ENCODE results near the gene MYNN.

Gene MYNN

DNA sequence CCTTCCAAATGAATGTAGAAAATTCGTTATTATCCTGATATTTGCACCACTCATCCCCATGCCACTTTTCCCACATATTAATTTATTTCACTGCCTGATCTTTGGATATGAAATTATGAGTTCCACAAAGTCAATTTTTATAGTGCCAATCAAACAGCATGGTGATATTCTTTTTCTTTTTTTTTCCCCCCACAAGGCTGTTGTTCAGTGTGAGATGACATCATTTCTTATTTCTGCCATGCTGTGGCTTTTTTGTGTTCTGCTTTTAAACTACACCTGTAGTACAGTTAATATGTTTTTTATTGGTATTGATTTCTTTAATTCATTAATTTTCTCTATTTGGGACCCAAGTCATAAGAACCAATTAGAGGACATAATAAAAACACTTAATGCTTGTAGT, 14.6 kb downstream of the MYNN start:
- Histone ChIP-seq H3K27me3 (replicated peaks) (no peaks in the 10 kb centered on the region), H3K27ac (no peak overlapping the region), H3K36me3 (replicated peaks) (peaks cover 35% of the 10 kb centered on the region), H3K4me3 (ENCODE audit: low read depth, low read length) (no peak overlapping the region)
- in situ Hi-C loops (cut with HindIII; ENCODE audit: low pct_ligation_motif_present, low sequenced_read_pairs), result no loop called here
- TF ChIP-seq CTCF (IDR thresholded peaks at IDR 0.05; ENCODE audit: low read depth, low read length, missing control alignments), result no peak
- no peak for DNase-seq

DNA sequence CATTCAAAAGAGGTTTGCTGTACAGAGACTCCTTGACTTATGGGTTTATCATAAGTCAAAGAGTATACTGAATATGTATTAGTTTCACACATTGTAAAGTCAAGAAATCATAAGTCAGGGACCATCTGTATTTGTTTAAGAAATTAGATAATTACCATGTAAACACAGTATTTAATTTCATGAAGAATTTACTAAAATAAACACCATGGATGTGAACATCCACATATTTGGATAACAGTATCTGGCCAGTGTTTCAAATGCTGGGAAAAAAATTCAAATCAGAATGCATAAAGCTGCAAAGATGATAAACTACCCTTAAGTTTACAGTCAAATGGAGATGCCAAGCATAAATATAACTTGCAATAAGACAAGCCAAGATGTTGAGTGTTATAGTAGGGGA, 17.0 kb downstream of the MYNN start:
- no peak for DNase-seq
- no peak for TF ChIP-seq CTCF (IDR thresholded peaks at IDR 0.05; ENCODE audit: low read depth, low read length, missing control alignments)
- Histone ChIP-seq H3K36me3 (replicated peaks) (peaks cover 27% of the 10 kb centered on the region), H3K27ac (no peak overlapping the region), H3K27me3 (replicated peaks) (no peaks in the 10 kb centered on the region), H3K4me3 (ENCODE audit: low read depth, low read length) (no peak overlapping the region)
- in situ Hi-C loops (cut with HindIII; ENCODE audit: low pct_ligation_motif_present, low sequenced_read_pairs), result no loop called here

DNA sequence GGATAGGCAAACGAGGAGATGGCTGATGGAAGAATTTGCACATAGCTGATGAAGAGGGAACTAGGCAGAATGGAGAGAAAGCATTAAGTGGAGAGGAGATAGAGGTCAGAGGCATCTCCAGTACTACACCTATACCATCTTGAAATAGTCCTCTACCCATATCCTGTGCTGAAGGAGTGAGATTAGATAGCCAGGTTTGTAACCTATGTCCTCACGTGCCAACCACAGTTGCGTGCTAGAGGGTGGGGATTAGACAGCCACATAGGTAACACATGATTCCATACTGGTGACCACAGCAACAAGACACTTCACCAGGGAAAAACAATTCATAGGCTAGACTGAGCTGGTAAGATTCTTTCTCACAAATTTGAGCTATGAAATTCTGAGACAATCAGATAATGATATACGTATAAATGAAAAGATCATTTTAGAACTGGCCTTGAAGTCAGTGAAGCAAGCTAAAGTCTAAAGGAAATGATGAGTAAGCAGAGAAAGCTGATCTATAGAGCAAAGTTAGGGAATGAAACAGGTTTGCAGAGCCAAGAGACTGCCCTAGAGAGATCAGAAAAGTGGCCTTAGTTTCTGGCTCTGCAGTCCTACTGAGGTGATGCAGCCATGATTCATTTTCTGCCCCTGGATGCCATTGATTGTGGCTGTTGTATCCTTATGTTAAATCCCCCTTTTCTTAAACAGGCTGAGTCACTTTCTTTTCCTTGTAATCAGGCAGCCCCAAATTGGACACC, 17.7 kb downstream of the MYNN start:
- peaks cover 24% of the 10 kb centered on the region for H3K36me3 ChIP-seq (replicated peaks)
- in situ Hi-C loops (cut with HindIII; ENCODE audit: low pct_ligation_motif_present, low sequenced_read_pairs), result no loop called here
- no peak overlapping the region for H3K27ac ChIP-seq
- no peak for DNase-seq
- H3K27me3 ChIP-seq (replicated peaks), result no peaks in the 10 kb centered on the region
- no peak overlapping the region for H3K4me3 ChIP-seq (ENCODE audit: low read depth, low read length)
- no peak for TF ChIP-seq CTCF (IDR thresholded peaks at IDR 0.05; ENCODE audit: low read depth, low read length, missing control alignments)

- Histone ChIP-seq H3K27me3 (replicated peaks) (no peaks in the 10 kb centered on the region), H3K36me3 (replicated peaks) (peaks cover 13% of the 10 kb centered on the region), H3K4me3 (ENCODE audit: low read depth, low read length) (no peak overlapping the region), H3K27ac (no peak overlapping the region)
- in situ Hi-C loops (cut with HindIII; ENCODE audit: low pct_ligation_motif_present, low sequenced_read_pairs), result no loop called here
- TF ChIP-seq CTCF (IDR thresholded peaks at IDR 0.05; ENCODE audit: low read depth, low read length, missing control alignments), result no peak
- DNase-seq, result no peak
Measured at GRCh38 chr3:169792359-169792758, 19.2 kb downstream of the MYNN start.

GRCh38 chr3:169804681-169805080, 31.5 kb downstream of the MYNN start:
- DNase-seq, result no peak
- Histone ChIP-seq H3K27me3 (replicated peaks) (no peaks in the 10 kb centered on the region), H3K27ac (no peak overlapping the region), H3K4me3 (ENCODE audit: low read depth, low read length) (no peak overlapping the region), H3K36me3 (replicated peaks) (no peaks in the 10 kb centered on the region)
- no peak for TF ChIP-seq CTCF (IDR thresholded peaks at IDR 0.05; ENCODE audit: low read depth, low read length, missing control alignments)
- in situ Hi-C loops (cut with HindIII; ENCODE audit: low pct_ligation_motif_present, low sequenced_read_pairs), result no loop called here
